OCI-LY7 (cell line): Measurements from ENCODE around the gene SLC27A6. TPM values are rescaled to one million over a fixed set of nuclear protein-coding genes. Genes with fewer than 3 reads are reported as not detected.

Experiments
- BruUV-seq: library from RNA; stranded (reverse); fragments of 400-500 nt; replicated peaks from 2 replicates; lab custom pipeline; 2021; lab: Mats Ljungman, UMichigan
- CTCF ChIA-PET: fragments of 300-600 bp; sonication (Branson Sonifier 250); formaldehyde crosslinking; loops from one replicate; lab custom pipeline; 2022; ENCODE audit warnings: antibody characterized with exemption; ENCODE audit not compliant: unreplicated experiment; lab: Charles Lee
- POLR2A ChIA-PET: fragments of 300-600 bp; sonication (Branson Sonifier 250); formaldehyde crosslinking; loops from one replicate; lab custom pipeline; 2022; ENCODE audit warnings: antibody characterized with exemption; lab: Charles Lee
- DNase-seq: peaks from one replicate; pipeline ENCODE4 v3.0.0-alpha.2; 2015; ENCODE audit warnings: low spot score
- H2AFZ ChIP-seq: fragments of 200-600 bp; sonication (generic), shearing (Covaris generic); 2 replicates; pipeline ENCODE4 v1.6.1; 2014; ENCODE audit warnings: mild to moderate bottlenecking, antibody characterized with exemption, low read length, moderate library complexity
- H3K27ac ChIP-seq: fragments of 200-600 bp; sonication (generic); 2 replicates; pipeline ENCODE4 v1.5.1; 2014; ENCODE audit warnings: mixed run types, low read depth, mild to moderate bottlenecking, moderate library complexity, low read length, inconsistent platforms; ENCODE audit not compliant: poor library complexity, severe bottlenecking
- H3K36me3 ChIP-seq: fragments of 200-600 bp; sonication (generic); 2 replicates; pipeline ENCODE4 v1.6.1; 2014; ENCODE audit warnings: mild to moderate bottlenecking, antibody characterized with exemption, low read length, moderate library complexity, mixed read lengths; ENCODE audit not compliant: insufficient read depth
- H3K4me1 ChIP-seq: fragments of 200-600 bp; sonication (generic); 2 replicates; pipeline ENCODE4 v1.5.1; 2014; ENCODE audit warnings: mild to moderate bottlenecking, low read length; ENCODE audit not compliant: insufficient read depth, poor library complexity, severe bottlenecking
- H3K4me2 ChIP-seq: fragments of 200-600 bp; sonication (generic); 2 replicates; pipeline ENCODE4 v1.6.1; 2014; ENCODE audit warnings: mild to moderate bottlenecking, low read length
- H3K4me3 ChIP-seq: fragments of 200-600 bp; sonication (generic); 2 replicates; pipeline ENCODE4 v1.5.1; 2014; ENCODE audit warnings: mild to moderate bottlenecking, low read depth, low read length; ENCODE audit not compliant: poor library complexity, severe bottlenecking
- H3K79me2 ChIP-seq: fragments of 200-600 bp; sonication (generic); 2 replicates; pipeline ENCODE4 v1.6.1; 2016; ENCODE audit warnings: low read depth, mild to moderate bottlenecking, low read length, moderate library complexity, mixed read lengths; ENCODE audit not compliant: insufficient read depth
- H3K9me2 ChIP-seq: fragments of 200-600 bp; sonication (generic); 2 replicates; pipeline ENCODE4 v1.6.1; 2016; ENCODE audit warnings: mild to moderate bottlenecking, low read length, mixed read lengths; ENCODE audit not compliant: insufficient read depth
- H3K9me3 ChIP-seq: fragments of 200-600 bp; sonication (generic); 2 replicates; pipeline ENCODE4 v1.6.1; 2014; ENCODE audit warnings: mild to moderate bottlenecking, mixed run types, low read length, mixed read lengths
- H4K20me1 ChIP-seq: fragments of 200-600 bp; sonication (generic); 2 replicates; pipeline ENCODE4 v1.6.1; 2014; ENCODE audit warnings: mild to moderate bottlenecking, antibody characterized with exemption, low read length, moderate library complexity, mixed read lengths; ENCODE audit not compliant: insufficient read depth
- EZH2phosphoT487 ChIP-seq: fragments of 200-600 bp; sonication (generic); IDR thresholded peaks from 2 replicates; pipeline ENCODE4 v1.6.1; 2018; ENCODE audit warnings: low read depth, borderline replicate concordance, mild to moderate bottlenecking, mixed run types, antibody characterized with exemption, low read length, moderate library complexity, mixed read lengths
- intact Hi-C: fragments of 100-400 bp; cut with micrococcal nuclease; formaldehyde crosslinking; loops from one replicate; pipeline ENCODE4 v1.10.0; 2022; ENCODE audit not compliant: unreplicated experiment
- total RNA-seq, 2 experiments: library from RNA; depleted of rRNA in 1 of 2; stranded (reverse); fragments of >200 nt in 1 of 2; shearing (Covaris generic) in 1 of 2; gene quantifications; 2 replicates each; pipeline ENCODE4 v1.2.3, GENCODE V29; 2014 to 2022
- TF ChIP-seq, protein P1 (sequence below): fragments of 200-600 bp; sonication (generic); conservative IDR thresholded peaks from 2 replicates; pipeline ENCODE4 v1.5.1; 2014; ENCODE audit warnings: mild to moderate bottlenecking, antibody characterized with exemption, low read length, moderate library complexity, mixed read lengths

Gene SLC27A6
- total RNA-seq, 2 experiments from 2014 or later: not detected

GRCh38 chr5:129041196-129041881 is 76.1 kb downstream of the SLC27A6 start:
- ChIA-PET CTCF (no interaction called here), POLR2A (no interaction called here)
- no peaks in the 10 kb centered on the region for H3K9me3 ChIP-seq
- TF ChIP-seq EZH2phosphoT487: no peak
- TF ChIP-seq, protein P1, sequence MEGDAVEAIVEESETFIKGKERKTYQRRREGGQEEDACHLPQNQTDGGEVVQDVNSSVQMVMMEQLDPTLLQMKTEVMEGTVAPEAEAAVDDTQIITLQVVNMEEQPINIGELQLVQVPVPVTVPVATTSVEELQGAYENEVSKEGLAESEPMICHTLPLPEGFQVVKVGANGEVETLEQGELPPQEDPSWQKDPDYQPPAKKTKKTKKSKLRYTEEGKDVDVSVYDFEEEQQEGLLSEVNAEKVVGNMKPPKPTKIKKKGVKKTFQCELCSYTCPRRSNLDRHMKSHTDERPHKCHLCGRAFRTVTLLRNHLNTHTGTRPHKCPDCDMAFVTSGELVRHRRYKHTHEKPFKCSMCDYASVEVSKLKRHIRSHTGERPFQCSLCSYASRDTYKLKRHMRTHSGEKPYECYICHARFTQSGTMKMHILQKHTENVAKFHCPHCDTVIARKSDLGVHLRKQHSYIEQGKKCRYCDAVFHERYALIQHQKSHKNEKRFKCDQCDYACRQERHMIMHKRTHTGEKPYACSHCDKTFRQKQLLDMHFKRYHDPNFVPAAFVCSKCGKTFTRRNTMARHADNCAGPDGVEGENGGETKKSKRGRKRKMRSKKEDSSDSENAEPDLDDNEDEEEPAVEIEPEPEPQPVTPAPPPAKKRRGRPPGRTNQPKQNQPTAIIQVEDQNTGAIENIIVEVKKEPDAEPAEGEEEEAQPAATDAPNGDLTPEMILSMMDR: no peak
- H3K4me2 ChIP-seq: no peak overlapping the region
- no peak overlapping the region for H3K27ac ChIP-seq
- H3K79me2 ChIP-seq: no peaks in the 10 kb centered on the region
- BruUV-seq: no TSS peak
- H2AFZ ChIP-seq: no peak overlapping the region
- no peaks in the 10 kb centered on the region for H3K9me2 ChIP-seq
- no peak for DNase-seq
- H4K20me1 ChIP-seq: no peaks in the 10 kb centered on the region
- intact Hi-C loops: no loop called here
- no peak overlapping the region for H3K4me3 ChIP-seq
- H3K36me3 ChIP-seq: no peaks in the 10 kb centered on the region
- H3K4me1 ChIP-seq: no peaks in the 10 kb centered on the region

- ChIA-PET POLR2A (no interaction called here), CTCF (no interaction called here)
- no peak for TF ChIP-seq EZH2phosphoT487
- TF ChIP-seq, protein P1: no peak
- Histone ChIP-seq H2AFZ (no peak overlapping the region), H3K79me2 (no peaks in the 10 kb centered on the region), H4K20me1 (no peaks in the 10 kb centered on the region), H3K36me3 (no peaks in the 10 kb centered on the region), H3K4me2 (no peak overlapping the region), H3K4me1 (no peaks in the 10 kb centered on the region), H3K27ac (no peak overlapping the region), H3K4me3 (no peak overlapping the region), H3K9me2 (no peaks in the 10 kb centered on the region), H3K9me3 (no peaks in the 10 kb centered on the region)
- DNase-seq: no peak
- BruUV-seq: no TSS peak
- intact Hi-C loops: no loop called here
Measured at GRCh38 chr5:129042306-129042705, 77.0 kb downstream of the SLC27A6 start.

DNA sequence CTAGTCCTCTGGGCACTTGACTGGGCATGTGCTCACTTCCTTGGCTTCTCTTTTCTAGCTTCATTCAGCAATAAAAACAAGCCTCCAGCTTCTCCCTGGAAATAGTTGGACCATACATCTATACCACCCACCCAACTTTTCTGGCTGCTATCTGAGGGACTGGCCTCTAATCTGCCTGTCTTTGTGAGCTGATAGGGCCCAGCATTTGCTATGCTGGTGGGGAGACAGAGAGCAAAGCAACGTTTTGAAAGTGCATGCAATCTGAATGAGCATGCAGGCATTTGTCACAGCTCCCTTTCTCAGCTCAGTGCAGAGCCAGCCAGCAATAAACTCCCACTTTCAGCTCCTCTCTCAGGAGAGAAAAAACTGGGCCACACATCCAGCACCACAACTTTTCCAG is 78.6 kb downstream of the SLC27A6 start:
- Histone ChIP-seq H3K79me2 (no peaks in the 10 kb centered on the region), H3K9me3 (no peaks in the 10 kb centered on the region), H4K20me1 (no peaks in the 10 kb centered on the region), H2AFZ (no peak overlapping the region), H3K4me2 (no peak overlapping the region), H3K4me1 (no peaks in the 10 kb centered on the region), H3K27ac (no peak overlapping the region), H3K4me3 (no peak overlapping the region), H3K9me2 (no peaks in the 10 kb centered on the region), H3K36me3 (no peaks in the 10 kb centered on the region)
- TF ChIP-seq, protein P1: no peak
- TF ChIP-seq EZH2phosphoT487: no peak
- intact Hi-C loops: no loop called here
- CTCF ChIA-PET: no interaction called here
- POLR2A ChIA-PET: interaction anchor here (0.6 kb wide), 2 partner anchors 16 to 1489 kb away, joined by 3 read pairs; no protein-coding TSS in a partner anchor
- BruUV-seq: no TSS peak
- DNase-seq: no peak
